HG03558 (cell line): ENCODE measurements around the gene ATRN.
"Not testable (repeated sequence)": the region's sequence is repeated elsewhere in the genome, so short reads cannot be mapped to it uniquely, and the experiment has no call there.

Source experiments
- ATAC-seq: cut with Tn5 transposase; IDR thresholded peaks from one replicate; pipeline ENCODE4 v1.9.1; 2021; ENCODE audit warnings: moderate number of reproducible peaks; ENCODE audit not compliant: unreplicated experiment; ENCODE audit errors: extremely low read depth

The ATRN gene

DNA sequence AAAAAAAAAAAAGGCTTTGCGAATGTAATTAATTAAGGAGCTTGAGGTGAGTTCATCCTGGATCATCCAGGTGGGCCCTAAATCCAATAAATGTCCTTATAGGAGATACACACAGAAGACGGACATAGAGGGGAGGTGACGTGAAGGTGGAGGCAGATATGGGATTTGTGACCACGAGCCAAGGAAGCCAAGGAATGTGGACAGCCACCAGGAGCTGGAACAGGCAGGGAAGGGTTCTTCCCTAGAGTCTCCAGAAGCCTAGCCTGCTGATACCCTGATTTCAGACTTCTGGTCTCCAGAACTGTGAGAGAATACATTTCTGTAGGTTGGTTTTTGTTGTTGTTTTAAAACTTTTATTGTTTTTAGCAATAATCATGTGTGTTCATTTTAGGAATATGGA lies 6.7 kb upstream of the ATRN start:
- ATAC-seq = no peak

DNA sequence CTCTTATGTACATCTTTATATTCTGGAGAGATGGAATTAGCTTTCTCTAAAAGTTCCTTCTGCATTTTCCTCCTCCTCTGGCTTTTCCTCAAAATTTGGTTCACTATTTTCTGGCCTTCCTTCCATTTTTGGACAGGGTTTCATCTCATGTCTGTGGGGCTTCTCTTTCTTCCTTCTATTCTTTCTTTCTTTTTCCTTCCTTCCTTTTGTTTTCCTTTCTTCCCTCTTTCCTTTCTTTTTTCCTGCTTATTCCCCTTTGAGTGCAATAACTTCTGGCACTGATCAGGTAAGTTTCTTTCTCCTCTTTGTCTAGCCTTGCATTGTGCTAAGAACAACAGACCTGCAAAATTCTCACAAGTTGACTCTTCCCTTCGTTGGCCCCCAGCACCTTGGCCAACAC lies 5.5 kb upstream of the ATRN start:
- no peak for ATAC-seq

DNA sequence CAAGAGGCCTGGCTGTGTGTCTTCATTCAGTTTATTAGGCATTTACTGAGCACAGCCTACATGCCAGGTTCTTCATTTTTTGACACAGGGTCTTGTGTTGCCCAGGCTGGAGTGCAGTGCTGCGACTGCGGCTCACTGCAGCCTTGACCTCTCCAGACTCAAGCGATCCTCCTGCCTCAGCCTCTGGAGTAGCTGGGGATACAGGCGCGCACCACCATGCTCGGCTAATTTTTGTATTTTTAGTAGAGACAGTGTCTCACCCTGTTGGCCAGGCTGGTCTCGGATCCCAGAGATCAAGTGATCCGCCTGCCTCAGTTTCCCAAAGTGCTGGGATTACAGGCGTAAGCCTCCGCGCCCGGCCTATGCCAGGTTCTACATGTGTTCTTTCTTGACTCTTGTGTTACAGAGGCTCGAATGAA lies 601 bp upstream of the ATRN start:
- no peak for ATAC-seq

DNA sequence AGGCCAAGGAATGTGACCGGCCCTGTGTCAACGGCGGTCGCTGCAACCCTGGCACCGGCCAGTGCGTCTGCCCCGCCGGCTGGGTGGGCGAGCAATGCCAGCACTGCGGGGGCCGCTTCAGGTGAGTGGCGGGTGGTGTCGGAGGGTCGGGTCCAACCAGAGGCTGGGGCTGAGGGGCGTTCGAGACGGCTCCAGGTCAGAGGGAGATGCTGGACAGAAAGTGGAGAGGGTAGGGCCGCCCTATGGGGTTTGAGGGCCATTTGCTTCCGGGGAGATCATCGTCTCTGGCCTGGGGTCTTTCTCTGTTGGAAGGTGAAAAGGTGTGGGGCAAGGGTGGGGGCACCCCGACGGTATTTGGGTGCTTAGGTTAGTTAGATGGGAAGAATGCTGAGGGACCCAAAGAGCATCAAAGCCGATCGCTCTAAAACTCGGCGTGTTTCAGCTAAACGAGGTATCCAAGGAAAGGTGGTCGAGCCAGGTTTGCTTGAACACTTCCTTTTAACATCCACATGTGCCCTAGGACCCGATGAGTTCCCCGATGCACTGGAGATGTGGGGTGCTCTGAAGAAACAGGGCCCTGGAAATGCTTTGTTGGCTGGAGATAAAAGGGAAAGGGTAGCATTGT lies 691 bp downstream of the ATRN start:
- no peak for ATAC-seq

DNA sequence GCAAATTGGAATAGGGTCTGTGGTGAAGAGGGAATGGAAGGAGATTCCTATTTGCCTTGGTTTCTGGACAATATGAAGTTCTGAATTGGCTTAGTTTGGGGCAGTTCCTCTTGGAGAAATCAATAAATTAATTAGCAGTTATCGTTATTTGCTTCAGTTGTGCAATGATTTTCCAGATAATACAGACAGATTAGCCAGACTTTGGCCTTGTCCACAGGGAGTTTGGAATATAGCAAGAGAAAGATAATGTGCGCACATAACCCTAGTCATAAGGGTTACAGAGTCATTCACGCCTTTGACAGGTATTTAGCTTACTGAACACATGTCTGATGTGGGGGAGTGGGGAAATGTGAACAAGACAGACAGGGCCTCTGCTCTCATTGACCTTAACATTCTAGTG lies 1.3 kb downstream of the ATRN start:
- no peak for ATAC-seq

DNA sequence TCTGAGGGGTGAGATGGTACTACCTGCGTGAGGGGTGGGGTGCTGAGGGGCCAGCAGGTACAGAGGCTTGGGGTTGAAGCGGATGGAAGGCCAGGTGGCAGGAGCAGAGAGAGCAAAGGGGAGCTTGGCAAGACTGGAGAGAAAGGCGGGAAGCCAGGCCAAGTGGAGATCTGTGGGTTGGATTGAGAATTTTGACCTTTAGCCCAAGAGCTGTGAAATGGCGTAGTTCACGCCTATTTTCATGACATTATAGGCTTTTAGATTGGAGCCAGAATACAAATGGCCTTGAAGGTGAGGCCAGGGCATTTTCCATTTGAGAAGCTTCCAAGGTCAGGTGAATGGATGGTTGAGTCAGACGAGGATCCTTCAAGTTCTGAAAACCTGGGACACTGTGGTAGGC lies 2.5 kb downstream of the ATRN start:
- ATAC-seq = no peak

DNA sequence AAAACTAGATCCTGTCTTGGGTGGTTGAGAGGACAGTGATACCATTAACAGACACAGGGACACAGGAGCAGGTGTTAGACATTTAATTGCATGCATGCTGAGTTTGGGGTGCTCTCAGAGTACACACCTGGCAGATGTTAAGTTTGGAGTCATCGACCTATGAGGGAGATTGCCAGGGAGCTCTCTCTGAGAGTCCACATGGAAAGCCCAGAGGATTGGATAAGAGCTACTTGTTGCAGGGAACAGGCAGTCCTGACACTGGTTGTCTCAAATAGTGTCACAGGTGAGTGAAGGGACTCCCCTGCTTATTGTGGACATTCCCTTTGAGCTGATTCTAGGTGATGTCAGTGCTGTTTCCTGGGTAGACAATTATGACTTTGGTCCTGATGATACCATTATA lies 3.1 kb downstream of the ATRN start:
- no peak for ATAC-seq

DNA sequence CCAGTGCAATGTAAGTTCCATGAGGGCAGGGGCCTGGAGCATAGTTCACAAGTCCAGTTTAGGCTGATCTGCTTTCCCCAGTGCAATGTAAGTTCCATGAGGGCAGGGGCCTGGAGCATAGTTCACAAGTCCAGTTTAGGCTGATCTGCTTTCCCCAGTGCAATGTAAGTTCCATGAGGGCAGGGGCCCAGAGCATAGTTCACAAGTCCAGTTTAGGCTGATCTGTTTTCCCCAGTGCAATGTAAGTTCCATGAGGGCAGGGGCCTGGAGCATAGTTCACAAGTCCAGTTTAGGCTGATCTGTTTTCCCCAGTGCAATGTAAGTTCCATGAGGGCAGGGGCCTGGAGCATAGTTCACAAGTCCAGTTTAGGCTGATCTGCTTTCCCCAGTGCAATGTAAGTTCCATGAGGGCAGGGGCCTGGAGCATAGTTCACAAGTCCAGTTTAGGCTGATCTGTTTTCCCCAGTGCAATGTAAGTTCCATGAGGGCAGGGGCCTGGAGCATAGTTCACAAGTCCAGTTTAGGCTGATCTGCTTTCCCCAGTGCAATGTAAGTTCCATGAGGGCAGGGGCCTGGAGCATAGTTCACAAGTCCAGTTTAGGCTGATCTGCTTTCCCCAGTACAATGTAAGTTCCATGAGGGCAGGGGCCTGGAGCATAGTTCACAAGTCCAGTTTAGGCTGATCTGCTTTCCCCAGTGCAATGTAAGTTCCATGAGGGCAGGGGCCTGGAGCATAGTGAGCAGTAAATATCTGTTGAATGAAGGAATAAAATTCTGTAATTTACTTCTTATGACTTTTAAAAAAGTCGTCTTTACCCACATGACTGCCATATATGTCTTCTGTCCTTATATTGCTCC lies 6.4 kb downstream of the ATRN start:
- not testable (repeated sequence) for ATAC-seq

DNA sequence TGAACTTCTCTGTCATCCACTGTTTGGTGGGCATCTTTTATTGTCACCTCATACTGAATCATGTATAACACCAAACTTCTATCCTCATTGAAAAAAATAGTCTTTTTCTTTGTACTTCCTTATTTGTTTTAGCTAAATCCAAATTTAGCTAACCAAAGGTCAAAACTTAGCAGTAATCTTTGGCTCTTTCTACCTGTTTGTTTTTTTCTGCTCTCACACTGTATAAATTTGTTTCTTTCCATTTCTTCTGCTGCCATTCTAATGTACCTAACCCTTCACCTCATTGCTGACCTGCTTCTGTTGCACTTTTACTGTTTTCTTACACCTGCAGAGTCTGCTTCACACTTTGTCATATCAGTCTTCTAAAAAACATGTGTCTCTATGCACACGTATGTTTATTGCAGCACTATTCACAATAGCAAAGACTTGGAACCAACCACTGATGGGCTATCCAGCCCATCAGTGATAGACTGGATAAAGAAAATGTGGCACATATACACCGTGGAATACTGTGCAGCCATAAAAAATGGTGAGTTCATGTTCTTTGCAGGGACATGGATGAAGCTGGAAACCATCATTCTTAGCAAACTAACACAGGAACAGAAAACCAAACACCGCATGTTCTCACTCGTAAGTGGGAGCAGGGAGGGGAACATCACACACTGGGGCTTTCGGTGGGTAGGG lies 7.2 kb downstream of the ATRN start:
- ATAC-seq = no peak

DNA sequence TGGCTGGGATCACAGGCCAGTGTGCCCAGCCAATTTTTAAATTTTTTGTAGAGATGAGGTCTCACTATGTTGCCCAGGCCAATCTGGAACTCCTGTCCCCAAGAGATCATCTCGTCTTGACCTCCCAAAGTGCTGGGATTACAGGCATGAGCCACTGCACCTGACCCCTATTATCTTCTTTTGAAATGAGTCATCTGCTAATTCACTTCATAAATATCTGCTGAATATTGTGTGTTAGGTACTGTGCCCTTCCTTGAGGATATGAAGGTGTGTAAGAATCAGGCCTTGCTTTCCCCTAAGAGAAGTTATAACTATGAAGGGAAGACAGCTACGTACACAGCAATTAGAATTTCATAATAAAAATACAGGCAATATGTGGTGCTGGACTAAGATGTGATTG lies 8.2 kb downstream of the ATRN start:
- ATAC-seq = no peak

DNA sequence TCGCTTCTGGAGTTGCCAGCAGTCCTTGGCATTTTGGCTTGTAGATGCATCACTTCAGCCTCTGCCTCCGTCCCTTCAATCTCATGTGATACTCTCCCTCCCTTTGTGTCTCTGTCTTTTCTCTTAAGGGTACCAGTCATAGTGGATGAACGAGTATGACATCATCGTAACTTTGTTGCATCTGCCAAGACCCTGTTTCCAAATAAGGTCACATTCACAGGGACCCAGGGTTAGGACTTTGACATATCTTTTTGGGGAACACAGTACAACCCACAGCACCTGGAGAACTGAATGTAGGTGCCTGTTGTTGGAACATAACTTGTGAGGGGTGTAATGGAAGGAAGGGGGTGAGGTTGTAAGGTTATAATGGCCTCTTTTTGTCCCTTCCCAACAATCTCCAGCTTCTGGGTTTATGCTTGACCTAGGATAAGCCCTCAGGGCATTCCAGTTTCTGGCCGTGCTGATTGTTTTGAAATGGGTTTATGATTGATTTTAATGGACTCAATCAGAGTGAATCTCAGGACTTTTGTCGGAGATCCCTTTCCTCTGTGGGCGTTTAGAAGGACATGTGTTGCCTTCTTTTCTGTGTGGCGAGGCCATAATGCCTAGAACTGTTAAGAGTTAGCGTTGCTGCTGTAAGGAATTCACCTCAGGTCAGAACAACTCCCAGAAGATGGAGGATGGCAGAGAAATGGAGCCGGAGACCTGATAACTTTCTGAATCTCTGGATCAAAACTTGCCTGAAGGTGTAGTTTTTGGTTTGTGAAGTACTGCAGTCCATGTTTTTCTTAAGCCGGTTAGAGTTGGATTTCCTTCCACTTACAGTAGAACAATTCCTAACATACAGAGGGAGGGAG lies 9.2 kb downstream of the ATRN start:
- ATAC-seq = no peak

DNA sequence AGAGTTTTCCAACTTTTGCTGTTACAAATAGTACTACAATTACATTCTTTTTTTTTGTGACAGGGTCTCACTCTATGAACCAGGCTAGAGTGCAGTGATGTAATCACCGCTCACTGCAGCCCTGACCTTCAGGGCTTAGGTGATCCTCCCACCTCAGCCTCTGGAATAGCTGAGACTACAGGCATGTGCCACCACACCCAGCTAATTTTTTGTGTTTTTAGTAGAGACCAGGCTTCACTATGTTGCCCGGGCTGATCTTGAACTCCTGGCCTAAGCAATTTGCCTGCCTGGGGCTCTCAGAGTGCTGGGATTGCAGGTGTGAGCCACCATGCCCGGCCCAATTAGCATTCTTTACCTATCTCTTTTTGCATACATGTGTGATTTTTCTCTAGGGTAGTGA lies 12.5 kb downstream of the ATRN start:
- no peak for ATAC-seq

DNA sequence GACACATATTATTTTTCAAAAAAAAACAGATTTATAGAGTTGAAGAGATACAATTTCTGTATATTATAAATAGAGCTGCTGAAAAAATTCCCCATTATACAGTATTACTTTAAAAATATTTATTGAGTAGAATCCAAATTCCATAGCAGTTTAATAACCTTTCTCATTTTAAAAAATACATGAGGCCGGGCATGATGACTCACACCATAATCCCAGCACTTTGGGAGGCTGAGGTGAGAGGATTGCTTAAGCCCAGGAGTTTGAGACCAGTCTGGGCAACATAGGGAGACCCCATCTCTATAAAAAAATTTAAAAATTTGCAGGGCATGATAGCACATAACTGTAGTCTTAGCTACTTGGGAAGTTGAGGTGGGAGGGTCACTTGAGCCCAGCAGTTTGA lies 13.0 kb downstream of the ATRN start:
- ATAC-seq = no peak

DNA sequence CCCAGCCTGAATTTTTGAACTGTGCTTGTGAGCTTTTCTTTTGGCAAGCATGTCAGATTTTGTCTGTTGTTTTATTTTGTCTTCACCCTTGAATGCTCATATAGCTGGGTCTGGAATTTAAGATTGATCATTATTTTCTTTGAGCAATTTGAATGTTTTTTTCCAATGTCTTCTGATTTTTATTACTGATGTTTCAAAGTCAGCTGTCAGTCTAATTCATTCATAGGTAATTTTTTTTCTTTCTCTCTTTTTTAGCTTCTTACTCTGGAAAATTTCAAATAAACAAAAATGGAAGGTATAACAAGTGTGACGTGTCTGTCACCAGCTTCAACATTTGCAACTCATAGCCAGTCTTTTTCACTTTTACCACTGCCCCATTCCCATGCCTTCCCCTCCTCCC lies 15.1 kb downstream of the ATRN start:
- no peak for ATAC-seq

DNA sequence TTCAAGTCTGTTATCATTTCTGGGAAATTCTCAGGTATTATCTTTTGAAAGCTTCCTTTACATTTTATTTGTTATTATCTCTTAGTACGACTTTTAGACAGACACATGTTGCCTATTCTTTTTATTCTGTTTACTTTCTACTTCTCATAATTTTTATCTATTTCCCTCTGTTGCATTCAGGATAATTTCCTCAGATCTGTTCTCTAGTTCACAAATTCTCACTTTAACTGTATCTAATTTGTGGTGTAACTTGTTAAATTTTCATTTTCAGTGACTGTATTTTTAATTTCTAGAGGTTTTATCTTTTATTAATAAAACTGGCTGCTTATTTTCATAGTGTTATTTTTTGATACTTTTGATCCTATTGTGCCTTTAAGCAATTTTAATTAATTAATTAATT lies 16.0 kb downstream of the ATRN start:
- ATAC-seq = no peak

DNA sequence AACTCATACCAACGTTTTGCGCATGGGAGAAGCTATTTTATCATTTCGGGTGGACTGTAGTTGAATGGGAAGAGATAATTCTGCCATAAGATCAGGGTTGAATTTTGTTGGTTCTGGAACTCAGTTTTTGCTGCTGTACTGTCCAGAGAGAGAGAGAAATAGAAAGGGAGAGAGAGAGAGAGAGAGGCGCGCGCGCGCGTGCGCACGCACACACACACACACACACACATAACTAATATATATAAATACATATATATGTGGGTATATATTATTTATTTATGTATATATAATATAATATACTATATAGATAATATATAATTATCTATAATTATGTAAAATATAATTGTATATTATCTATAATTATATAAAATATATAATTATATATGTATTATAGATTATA lies 21.9 kb downstream of the ATRN start:
- no peak for ATAC-seq

DNA sequence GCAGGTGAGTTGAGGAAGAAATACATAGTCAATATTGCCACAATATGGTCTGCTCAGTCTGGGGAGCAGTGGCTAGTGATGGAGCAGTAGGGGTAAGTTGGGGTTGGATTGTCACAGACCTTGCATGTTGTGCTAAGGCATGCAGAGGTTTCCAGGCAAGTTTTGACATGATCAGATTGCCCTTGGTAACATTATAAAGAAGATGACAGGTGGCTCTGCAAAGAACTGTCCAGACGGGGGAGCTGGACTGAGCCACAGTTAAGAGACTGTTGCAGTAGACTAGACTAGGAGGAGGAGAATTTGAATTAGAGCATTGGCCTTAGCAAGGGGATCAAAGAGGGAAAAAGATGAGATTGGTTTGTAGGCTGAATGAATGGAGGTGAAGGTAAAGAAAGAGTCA lies 23.4 kb downstream of the ATRN start:
- no peak for ATAC-seq

DNA sequence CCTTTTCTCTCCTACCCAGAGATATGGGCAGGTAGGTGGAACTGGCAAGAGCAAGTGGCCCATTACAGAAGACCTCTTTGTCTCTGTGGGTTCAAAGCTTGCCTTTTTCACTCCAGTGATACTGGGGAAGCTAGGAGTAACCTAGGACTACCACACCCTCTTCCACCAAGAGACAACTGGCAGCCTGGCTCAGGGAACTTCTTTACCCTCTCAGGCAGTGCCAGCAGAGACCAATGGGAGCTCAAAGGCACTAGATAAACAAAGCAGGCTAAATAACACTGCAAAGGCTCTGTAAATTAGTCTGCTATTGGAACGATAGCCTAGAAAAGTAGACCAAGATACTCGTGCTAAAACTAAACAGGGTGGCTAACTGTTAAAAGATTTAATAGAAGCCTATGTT lies 32.1 kb downstream of the ATRN start:
- no peak for ATAC-seq

DNA sequence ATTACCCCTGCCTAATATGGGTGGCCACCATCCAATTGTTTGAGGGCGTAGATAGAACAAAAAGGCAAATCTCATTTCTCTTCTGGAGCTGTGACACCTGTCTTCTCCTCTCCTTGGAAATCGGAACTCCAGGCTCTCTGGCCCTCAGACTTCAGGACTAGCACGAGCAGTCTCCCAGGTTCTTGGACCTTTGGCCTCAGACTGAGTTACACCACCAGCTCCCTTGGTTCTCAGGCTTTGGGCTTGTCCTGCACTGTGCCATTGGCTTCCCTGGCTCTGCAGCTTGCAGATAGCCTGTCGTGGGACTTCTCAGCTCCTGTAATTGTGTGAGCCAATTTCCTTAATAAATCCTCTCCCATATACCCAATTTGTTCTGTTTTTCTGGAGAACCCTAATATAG lies 34.3 kb downstream of the ATRN start:
- no peak for ATAC-seq

DNA sequence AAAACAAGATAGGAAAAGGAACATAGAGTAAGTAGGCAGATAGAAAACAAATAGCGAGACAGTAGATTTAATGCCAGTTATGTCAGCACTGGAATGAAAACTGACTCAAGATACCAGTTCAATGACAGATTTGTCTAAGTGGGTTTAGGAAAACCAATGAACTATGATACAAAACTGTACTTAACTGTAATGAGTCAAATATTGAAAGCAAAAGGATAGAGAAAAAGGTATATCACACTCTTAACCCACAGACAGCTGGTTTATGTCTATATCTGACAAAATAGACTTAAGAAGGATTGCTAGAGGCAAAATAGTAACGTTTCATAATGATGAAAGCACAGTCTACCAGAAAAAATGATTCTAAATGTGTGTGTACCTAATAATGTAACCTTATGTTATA lies 38.2 kb downstream of the ATRN start:
- ATAC-seq = no peak

DNA sequence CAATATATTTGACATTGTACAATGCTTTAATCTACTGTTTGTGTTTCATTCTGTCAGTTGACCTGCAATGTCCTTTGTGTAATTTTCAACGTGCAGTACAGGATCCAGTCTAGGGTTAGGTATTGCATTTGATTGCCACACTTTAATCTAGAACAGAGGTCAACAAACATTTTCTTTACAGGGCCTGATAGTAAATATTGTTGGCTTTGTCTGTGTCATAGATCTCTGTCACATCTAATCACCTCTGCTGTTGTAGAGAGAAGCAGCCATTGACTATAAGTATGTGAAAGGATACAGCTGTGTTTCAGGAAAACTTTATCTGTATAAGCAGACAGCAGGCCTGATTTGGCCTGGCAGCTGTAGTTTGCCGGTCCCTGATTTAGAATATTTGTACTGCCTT lies 39.3 kb downstream of the ATRN start:
- no peak for ATAC-seq
